HG03558 (cell line): ENCODE measurements around the gene KLK12.

Experiments used
- ATAC-seq: cut with Tn5 transposase; IDR thresholded peaks from one replicate; pipeline ENCODE4 v1.9.1; 2021; ENCODE audit warnings: moderate number of reproducible peaks; ENCODE audit not compliant: unreplicated experiment; ENCODE audit errors: extremely low read depth

KLK12 gene

DNA sequence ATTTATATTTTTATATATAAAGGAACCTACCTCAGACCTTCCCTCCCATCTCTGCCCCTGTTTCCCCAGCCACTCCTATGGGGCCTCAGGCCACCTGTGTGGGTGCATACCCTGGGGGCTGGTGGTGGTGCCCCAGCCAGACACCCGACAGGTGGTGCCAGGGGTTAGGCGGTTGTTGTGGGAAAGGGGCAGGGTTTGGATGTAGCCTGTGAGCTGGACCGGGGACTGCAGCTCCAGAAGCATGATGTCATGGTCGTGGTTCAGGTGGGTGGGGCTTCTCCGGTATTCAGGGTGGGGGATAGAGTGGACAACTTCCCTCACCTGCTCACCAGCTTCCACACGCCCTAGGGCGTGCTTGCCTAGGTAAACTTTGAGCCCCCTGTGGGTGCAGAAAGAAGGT, 24.9 kb upstream of the KLK12 start:
- ATAC-seq, result no peak

DNA sequence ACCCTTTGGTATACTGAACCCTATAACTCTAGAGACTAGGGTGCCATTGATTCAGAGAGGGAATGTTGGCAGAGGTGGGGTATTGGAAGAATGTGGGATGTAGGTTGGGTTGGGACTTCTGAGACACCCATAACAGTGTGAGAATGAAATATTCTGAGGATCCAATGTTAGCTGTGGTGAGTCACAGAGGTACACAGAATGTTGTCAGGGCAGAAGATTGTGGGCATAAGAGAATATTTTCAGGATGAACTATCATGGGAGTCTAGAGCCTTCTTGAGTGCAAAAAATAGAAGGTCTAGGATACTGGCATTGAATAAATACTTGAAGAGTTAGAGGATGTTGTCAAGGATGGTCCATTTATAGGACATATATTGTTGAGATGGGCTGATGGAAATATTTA, 21.1 kb upstream of the KLK12 start:
- ATAC-seq, result no peak

- ATAC-seq, result no peak
These were observed 12.2 kb upstream of the KLK12 start for GRCh38 chr19:51047031-51047335.

DNA sequence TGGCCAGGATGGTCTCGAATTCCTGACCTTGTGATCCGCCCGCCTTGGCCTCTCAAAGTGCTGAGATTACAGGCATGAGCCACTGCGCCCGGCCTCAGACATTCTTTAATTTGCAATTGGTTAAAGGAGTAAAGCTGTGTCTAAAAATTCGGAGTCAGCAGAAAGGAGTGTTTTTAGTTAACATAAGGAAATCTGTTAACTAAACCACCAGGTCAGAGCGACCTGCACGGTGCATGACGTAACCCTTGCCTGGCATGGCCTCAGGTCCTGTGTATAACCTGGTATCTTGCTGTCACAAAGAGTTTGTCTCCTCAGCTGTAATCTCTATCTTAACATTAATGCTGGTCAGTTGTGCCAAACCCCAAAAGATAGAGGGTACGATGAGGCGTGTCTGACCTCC, 9.5 kb upstream of the KLK12 start:
- no peak for ATAC-seq

- no peak for ATAC-seq
These were observed 8.7 kb upstream of the KLK12 start for GRCh38 chr19:51043497-51043896.

DNA sequence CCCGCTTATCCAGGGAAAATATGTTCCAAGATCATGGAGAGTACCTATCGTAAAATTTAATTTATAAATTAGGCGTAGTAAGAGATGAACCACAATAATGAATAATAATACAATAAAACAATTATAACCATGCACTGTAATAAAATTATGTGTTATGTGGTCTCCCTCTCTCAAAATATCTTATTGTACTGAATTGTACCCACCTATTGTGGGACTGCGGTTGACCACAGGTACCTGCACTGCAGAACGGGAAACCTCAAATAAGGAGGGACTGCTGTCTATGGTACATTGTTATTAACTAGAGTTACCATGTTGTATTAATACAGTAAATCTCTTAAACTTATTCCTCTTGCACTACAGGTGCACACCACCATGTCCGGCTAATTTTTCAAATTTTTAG, 5.3 kb upstream of the KLK12 start:
- ATAC-seq, result no peak

- ATAC-seq, result no peak
These were observed 1.7 kb upstream of the KLK12 start for GRCh38 chr19:51036519-51036918.

DNA sequence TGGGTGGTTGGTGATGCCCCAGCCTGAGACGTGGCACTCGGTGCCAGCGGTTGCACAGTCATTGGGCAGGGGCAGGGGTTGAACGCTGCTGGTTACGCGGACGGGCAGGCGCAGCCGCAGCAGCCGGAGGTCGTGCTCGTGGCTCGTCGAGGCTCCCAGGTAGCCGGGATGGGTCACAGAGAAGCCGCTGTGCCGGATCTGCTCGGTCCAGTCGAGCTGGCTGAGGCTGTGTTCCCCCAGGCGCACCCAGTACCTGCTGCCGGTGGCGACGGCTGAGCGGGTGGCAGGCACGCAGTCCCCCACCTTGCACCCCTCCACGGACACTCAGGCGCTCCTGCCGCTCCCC, 2.9 kb downstream of the KLK12 start:
- no peak for ATAC-seq

DNA sequence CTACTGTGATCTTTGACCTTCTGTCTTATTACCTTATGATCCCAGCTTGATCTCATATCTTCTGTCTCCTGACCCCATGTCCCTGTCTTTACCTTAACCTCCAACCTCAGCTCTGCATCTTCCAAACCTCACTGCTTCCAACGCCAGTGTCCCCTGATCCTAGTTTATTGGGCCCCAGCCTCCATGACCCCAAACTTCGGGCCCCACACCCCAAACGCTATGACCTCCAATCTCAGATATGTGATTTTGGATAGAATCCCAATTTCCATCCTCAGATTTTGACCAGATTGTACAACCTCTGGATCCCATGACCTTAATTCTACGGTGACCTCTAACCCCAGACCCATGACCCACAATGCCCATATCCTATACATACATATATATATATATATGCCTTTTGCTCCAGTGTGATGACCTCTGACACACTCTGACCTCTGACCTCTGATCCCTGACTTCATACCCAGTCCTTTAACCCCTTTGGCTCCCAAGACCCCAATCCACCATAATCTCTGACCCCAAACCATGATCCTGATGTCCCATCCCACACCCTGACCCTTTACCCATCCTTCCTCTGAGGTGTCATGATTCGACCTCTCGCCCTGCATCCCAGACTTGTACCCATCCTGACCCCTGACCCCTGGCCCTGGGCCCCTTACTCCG, 3.5 kb downstream of the KLK12 start:
- no peak for ATAC-seq

- ATAC-seq, result no peak
These were observed 4.2 kb downstream of the KLK12 start for GRCh38 chr19:51030631-51031030.

GRCh38 chr19:51029718-51030117, 5.1 kb downstream of the KLK12 start:
- no peak for ATAC-seq

- no peak for ATAC-seq
These were observed 6.9 kb downstream of the KLK12 start for GRCh38 chr19:51027873-51028272.

DNA sequence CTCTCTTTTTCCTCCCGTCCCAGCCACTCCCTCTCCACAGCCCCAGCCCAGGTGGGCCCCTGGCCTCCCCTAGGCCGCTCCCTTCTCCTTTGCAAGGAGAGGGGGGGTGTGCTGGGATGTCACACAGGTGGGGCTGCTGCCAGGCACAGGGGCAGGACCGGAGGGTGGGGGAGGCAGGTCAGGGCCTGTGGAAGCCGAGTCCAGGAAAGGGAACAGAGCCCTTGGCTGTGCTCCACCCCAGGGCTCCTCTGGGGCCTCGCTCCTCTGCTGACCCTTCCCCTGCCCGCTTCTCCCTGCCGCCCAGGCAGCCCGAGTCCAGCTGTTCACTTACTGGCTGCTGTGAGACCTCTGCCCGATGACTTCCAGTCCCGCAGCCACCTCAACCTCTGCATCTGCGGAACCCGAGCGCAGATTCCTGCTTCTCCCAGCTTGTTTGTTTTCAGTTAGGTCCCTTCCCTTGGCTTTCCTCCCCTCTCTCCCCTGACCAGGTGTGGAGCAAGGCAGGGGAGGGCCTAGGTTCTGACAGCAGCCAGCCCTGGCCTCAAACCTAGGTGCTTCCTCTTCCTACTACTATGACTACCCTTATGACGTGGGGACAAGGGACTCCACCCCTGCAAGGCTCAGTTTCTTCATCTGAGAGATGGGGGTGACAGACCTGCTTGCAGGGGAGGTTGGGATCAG, 7.5 kb downstream of the KLK12 start:
- no peak for ATAC-seq

- no peak for ATAC-seq
These were observed 8.3 kb downstream of the KLK12 start, which contains the start of gene KLK11 for GRCh38 chr19:51026554-51026831. Gene KLK11, minus strand, starts transcription at chr19:51026616. Its CDS starts 985 bp downstream, at chr19:51025631.

DNA sequence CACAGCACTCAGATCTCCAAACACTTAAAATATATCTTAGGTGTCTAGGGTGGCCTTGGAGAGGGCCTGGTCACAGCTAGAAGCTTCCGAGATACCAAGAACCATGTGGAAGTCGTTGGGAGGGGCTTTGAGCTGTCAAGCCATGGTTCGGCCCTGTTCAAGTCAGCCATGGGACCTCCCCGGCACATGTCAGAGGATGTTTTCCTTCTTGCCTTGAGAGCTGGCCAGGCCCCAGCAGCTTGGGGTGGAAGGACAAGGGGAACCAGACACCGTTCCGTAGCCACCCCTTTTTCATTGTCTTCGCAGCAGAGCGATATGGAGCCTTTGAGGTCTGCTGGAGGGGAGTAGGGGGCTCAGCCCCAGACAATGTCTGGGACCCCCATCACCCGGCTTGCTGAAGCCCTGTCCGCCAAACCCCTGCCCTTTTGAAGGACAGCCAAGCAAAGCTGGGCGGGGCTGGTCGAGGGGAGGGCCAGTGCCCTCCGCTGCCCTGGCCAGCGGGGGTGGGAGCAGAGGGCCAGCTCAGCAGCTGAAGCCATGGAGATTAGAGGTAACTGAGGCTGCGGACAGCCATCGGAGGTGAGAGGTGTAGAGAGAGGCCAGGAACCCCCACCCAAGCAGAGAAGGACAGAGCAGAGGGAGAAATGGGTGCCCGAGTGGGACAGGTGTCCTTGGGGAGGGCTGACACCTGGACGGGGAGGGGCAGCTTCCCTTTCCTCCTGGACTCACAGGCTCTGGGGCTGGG, 8.8 kb downstream of the KLK12 start:
- no peak for ATAC-seq

GRCh38 chr19:51025401-51025800, 9.4 kb downstream of the KLK12 start:
- ATAC-seq, result no peak

- ATAC-seq, result no peak
These were observed 9.9 kb downstream of the KLK12 start for GRCh38 chr19:51024924-51025323.

DNA sequence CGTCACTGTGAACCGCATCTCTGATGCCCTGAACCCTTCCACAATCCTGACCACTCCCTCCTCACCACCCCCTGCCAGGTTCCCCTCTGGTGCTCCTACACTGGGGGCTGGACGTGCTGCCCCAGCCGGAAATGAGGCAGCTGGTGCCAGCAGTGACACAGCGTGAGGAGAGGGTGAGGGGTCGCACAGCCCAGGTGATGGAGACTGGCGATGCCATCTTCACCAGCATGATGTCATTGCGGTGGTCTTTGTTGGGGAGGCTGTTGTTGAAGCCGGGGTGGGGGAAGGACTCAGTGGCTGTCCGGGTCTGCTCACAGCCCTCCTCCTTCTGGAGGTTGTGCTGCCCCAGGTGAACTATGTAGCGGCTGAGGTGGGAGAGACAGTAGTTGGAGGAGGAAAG, 10.9 kb downstream of the KLK12 start:
- no peak for ATAC-seq

GRCh38 chr19:51022526-51022925, 12.3 kb downstream of the KLK12 start:
- ATAC-seq, result no peak

DNA sequence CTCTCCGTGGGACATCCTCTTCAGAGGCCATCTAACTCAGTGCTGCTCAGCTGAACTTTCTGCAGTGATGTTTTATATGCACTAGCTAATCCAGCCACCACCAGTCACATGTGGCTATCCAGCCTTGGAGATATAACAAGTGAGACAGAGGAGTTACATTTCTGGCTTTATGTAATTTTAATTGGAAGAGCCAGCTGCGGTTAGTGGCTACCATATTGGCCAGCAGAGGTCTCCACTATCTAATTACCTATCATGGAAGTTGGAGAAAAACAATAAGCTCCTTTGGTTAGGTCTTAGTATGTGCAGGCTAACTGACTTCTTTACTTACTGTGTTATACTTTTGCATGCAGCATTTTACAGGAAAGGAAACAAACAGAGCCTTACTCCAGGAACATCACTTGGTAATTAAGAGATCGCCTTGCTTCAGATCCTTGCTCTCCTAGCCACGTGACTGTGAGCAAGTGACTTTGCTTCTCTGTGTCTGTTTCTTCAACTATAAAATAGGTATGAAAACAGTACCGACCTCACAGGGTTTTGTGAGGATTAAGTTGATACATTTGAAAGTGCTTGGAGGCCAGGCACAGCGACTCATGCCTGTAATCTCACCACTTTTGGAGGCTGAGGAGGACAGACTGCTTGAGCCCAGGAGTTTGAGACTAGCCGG, 13.7 kb downstream of the KLK12 start:
- ATAC-seq, result no peak

DNA sequence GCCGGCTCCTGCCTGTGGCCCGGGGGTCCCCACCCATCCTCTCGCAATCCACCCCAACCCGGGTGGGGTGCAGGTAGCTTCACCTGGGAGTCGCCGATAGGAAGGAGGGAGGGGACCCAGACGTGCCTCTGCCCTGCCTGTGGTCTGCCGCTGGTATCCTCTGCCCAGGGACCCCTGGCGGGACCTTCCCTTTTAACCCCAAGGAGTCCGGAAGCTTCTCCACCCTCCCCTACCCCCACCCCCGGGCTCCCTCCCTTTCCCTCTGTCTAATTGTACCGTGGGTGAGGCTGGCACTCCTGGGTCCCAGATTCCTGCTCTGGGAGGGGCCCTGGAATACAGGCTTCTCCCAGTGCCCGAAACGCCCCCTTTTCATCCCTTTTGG, 15.3 kb downstream of the KLK12 start, which contains the start of gene KLK10:
Gene KLK10 (minus strand): TSS at position 166 of the 382 bp plus-strand sequence. CDS start 579 bp downstream, outside the sequence.
- ATAC-seq, result no peak
